OCI-LY1 (cell line): Measurements from ENCODE around the gene LSS.

Source experiments
- CTCF ChIP-seq: fragments of 200-600 bp; sonication (generic), shearing (Covaris generic); IDR thresholded peaks from 2 replicates; pipeline ENCODE4 v1.5.1; 2017; ENCODE audit warnings: mild to moderate bottlenecking, antibody characterized with exemption, low read length, moderate library complexity, mixed read lengths
- EZH2 ChIP-seq: fragments of 200-600 bp; sonication (generic), shearing (Covaris generic); IDR thresholded peaks from 2 replicates; pipeline ENCODE4 v1.8.0; 2017; ENCODE audit warnings: borderline replicate concordance, mixed run types, mild to moderate bottlenecking, antibody characterized with exemption, low read length, moderate library complexity, mixed read lengths

DNA sequence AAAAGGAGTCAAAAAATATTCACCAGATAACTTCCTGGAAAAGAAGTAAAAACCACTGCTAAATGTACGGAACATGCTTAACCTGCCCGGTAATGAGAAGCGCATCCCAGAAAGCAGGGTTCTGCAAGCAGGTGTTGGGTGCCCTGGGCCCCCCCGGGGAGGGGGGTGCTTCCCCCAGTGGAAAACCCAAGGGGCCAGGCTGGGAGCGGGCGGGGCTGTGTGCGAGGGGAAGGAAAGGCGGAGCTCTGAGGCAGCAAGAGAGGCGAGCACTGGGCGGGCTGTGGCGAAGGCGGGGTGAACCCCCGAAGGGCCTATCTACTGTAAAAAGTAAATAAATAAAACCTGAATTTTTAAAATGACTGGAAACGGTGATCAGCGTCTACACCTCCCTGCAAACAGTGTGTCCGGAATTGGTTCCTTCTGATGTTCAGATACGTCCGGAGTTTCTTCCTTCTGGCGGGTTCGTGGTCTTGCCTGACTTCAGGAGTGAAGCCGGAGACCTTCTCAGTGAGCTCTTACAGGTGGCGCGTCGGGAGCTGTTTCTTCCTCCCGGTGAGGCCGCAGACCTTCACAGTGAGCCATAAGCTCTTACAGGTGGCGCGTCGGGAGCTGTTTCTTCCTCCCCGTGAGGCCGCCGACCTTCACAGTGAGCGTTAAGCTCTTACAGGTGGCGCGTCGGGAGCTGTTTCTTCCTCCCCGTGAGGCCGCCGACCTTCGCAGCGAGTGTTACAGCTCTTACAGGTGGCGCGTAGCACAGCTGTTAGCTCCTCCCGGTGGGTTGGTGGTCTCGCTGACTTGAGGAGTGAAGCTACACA is 86.6 kb downstream of the LSS start:
- no peak for TF ChIP-seq CTCF
- TF ChIP-seq EZH2, result no peak
